DLD1 (cell line): ENCODE measurements around the gene LRRC15.

Experiments
- in situ Hi-C: cut with HindIII; loops from 2 replicates; pipeline ENCODE4 v1.10.0; 2017; ENCODE audit warnings: low sequenced_read_pairs

Gene LRRC15

GRCh38 chr3:194306771-194307640, 62.5 kb downstream of the LRRC15 start:
- in situ Hi-C loops, result loop anchor here (5.0 to 10.0 kb wide), 2 partner anchors 172 to 550 kb away; partner anchors contain the start of gene HES1

GRCh38 chr3:194306109-194306686, 63.3 kb downstream of the LRRC15 start:
- in situ Hi-C loops, result loop anchor here (5.0 to 10.0 kb wide), 2 partner anchors 171 to 549 kb away; partner anchors contain the start of gene HES1

DNA sequence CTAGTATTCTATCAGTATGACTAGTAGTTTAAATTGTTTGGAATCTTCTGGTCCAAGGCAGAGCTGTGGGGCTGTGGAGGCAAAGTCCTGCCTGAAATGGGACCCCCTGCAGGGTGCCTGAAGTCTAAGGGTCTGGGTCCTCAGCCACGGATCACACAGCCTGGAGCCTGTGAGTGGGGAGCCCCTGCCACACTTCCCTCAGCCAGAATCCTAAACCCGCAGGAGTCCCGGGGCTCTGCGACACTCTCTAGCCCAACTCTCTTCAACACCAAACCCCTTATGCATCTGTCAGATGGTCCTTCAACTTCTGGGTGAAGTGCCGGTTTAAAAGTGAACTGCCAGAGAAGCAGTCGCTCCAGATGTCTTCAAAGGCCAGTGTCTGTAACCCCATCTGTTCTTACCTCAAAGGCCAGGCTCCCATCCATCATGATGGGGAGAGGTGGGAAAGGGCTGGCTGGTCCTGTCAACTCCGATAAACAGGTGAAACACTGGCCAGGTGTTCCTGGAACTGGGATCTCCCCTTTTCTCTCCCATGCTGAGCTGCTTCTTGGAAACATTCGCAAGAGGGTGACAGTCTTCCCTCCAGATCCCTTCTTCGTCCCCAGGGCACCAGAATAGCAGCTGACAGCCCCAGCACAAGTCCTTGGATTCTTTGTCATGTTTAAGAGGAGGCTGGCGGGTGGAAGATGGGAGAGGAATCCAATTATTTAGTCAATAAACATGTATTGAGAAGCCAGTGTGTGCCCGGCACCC, 64.0 kb downstream of the LRRC15 start:
- in situ Hi-C loops, result loop anchor here (5.0 to 10.0 kb wide), 2 partner anchors 171 to 548 kb away; partner anchors contain the start of gene HES1
